Superior temporal gyrus (tissue), 1 donor: ENCODE measurements around the gene PPP1CB.
"Not testable (repeated sequence)": the region's sequence is repeated elsewhere in the genome, so short reads cannot be mapped to it uniquely, and the experiment has no call there.

Experiments used
- DNase-seq: peaks from one replicate; pipeline ENCODE4 v3.0.0-alpha.2; 2016; ENCODE audit errors: extremely low spot score

Gene PPP1CB

GRCh38 chr2:28778392-28778791 lies 26.8 kb downstream of the PPP1CB start:
- DNase-seq, result no peak

GRCh38 chr2:28779001-28779400 lies 27.4 kb downstream of the PPP1CB start:
- no peak for DNase-seq

GRCh38 chr2:28780496-28780895 lies 28.9 kb downstream of the PPP1CB start:
- no peak for DNase-seq

DNA sequence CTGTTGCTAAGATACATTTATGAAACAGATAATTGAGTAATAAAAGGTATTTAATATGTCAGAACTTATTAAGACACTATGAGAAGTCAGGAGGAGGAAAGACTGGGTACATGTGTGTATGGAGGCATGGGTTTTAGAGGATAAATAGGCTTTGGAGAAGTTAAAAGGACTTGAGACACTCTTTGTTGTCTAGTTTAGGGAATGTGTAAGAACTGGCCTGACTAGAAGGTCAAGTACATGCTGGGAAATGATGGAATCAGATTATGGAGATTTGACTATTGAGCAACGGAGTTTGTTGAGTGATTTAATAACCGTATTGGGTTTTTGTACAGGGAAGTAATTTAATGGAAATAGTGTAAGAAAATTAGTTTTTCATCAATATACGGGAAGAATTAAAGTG lies 30.8 kb downstream of the PPP1CB start:
- no peak for DNase-seq

GRCh38 chr2:28784570-28784969 lies 32.9 kb downstream of the PPP1CB start:
- not testable (repeated sequence) for DNase-seq

DNA sequence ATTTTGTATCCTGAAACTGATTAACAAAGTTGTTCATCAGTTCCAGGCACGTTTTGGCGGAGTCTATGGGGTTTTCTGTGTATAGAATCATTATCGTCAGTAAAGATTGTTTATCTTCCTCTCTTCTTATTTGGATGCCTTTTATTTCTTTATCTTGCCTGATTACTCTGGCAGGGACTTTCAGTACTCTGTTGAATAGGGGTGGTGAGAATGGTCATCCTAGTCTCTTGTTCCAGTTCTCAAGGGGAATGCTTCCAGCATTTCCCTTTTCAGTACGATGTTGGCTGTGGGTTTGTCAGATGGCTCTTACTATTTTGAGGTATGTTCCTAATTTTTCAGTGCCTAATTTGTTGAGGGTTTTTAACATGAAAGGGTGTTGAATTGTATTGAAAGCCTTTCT lies 45.0 kb downstream of the PPP1CB start:
- DNase-seq, result no peak

- peak; percentile 30 for DNase-seq
These were observed 50.1 kb downstream of the PPP1CB start for GRCh38 chr2:28801726-28802125.

DNA sequence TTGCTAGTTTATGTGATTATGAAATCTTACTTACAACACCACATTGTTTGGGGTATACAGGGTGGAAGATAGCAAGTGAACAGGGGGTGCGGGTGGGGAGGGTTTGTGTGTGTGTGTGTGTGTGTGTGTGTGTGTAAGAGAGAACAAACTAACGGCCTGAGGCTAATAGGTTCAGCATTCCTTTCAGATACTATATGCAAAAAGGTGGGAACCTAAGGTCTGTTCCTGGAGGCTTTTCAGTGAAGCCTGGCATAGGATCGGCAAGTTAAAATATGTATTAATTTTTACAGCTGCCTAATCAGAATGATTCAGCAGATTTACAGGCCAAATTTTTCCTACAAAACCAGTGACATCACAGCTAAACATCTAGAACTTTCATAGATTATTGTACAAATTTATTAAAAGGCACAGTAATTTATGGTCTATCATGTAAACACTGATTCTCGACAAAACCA lies 51.4 kb downstream of the PPP1CB start:
- no peak for DNase-seq

GRCh38 chr2:28809927-28810326 lies 58.3 kb downstream of the PPP1CB start:
- DNase-seq, result no peak

- peak; percentile 38 for DNase-seq
These were observed 59.0 kb downstream of the PPP1CB start, which contains the start of gene SPDYA for GRCh38 chr2:28810384-28811285. Gene SPDYA, plus strand, starts transcription at chr2:28810834. Its CDS starts 5,181 bp downstream, at chr2:28816015.

DNA sequence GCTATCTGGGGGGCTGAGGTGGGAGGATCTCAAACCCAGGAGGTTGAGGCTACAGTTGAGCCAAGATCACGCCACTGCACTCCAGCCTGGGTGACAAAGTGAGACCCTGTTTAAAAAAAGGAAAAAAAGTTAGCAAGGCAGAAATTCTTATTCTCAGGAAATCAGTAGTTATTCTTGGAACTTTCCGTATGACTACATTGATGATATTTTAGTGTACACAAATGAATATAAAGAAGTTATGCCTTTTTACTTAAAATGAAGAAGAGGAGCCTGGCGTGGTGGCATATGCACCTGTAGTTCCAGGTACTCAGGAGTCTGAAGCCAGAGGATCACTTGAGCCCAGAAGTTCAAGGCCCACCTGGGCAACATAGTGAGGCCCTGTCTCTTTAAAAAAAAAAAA lies 66.4 kb downstream of the PPP1CB start:
- no peak for DNase-seq

DNA sequence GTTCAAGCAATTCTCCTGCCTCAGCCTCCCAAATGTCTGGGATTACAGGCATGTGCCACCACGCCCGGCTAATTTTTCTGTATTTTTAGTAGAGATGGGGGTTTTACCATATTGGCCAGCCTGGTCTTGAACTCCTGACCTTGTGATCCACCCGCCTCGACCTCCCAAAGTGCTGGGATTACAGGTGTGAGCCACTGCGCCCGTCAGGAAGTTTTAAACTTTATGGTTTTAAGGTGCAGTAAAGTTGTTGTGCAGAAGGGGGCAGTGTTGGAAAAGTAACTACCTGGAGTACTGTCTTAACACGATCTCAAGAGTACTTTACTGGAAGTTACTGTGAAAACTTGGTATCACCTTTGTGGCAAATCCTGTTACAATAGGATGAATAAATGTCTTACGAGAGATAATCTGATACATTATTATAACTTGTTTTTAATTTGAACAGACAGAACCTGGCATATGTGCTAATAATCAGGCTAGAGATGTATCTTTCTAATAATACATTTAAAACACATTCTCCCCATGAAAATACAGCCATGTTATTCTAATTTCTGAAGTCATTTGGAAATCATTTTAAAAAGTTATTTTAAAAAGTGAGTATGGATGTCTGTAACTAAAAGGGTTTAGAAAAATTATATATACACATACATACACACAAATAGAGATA lies 69.8 kb downstream of the PPP1CB start:
- DNase-seq, result peak; percentile 73

DNA sequence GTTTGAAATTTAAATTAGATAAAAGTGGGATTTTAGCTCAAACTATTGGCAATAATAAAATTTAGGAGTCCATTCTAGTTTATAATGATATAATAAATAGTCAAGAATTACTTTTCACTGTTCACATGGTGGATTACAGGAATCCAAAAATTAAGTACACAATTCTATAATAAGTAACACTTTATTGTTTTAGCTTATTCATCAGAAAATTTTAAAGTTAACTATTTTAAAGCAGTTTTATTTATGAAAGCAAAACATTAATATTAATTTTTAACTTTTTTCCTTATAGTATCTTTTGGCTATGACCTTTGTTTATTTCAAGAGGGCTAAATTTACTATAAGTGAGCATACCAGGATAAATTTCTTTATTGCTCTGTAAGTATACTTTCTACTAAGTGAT lies 70.4 kb downstream of the PPP1CB start:
- no peak for DNase-seq

DNA sequence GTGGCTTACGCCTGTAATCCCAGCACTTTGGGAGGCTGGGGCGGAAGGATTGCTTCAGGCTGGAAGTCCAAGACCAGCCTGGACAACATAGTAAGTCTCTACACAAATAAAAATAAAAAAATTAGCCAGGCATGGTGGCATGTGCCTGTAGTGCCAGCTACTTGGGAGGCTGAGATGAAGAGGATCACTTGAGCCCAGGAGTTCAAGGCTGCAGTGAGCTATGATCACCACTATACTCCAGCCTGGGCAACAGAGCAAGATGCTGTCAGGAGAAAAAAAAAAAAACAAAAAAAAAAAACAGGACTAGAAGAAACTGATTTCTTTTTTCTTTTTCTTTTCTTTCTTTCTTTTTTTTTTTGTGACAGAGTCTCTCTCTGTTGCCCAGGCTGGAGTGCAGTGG lies 72.6 kb downstream of the PPP1CB start:
- no peak for DNase-seq

DNA sequence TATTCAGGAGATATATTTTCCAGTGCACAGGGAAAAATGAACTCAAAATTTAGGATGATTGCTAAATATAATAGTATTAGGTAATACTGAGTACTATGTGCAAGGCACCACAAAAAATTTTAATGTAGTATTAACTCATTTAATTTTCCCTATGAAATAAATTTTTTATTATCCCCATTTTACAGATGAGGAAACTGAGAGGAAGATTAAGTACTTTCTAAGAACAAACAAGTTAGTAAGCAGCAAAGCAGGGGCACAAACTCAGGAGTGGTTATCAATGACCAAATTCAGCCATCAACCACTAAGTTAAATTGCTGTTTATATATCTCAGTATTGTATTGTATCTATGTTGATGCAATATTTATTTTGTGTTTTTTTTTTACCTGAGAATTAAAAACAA lies 73.2 kb downstream of the PPP1CB start:
- no peak for DNase-seq

GRCh38 chr2:28828382-28828781 lies 76.8 kb downstream of the PPP1CB start:
- no peak for DNase-seq

- DNase-seq, result no peak
These were observed 82.3 kb downstream of the PPP1CB start for GRCh38 chr2:28833740-28834470.

- DNase-seq, result no peak
These were observed 84.2 kb downstream of the PPP1CB start for GRCh38 chr2:28835781-28836180.

- DNase-seq, result no peak
These were observed 87.3 kb downstream of the PPP1CB start for GRCh38 chr2:28838971-28839370.

- no peak for DNase-seq
These were observed 90.4 kb downstream of the PPP1CB start for GRCh38 chr2:28842042-28842441.
